ENCODE measurements around the gene NR4A1.

- TF ChIP-seq CTCF (IDR thresholded peaks at IDR 0.05 in 8 of 11, conservative IDR thresholded peaks at IDR 0.05 in 3 of 11) (no peak), POLR2AphosphoS5 (IDR thresholded peaks at IDR 0.05) (no peak)
Observed at GRCh38 chr12:52010692-52011601, 40.3 kb upstream of the NR4A1 start.
